ENCODE measurements around the gene GRIN3B. TPM values are rescaled to one million over a fixed set of nuclear protein-coding genes. Genes with fewer than 3 reads are reported as not detected.
"Not testable (repeated sequence)": the region's sequence is repeated elsewhere in the genome, so short reads cannot be mapped to it uniquely, and the experiment has no call there.

GRIN3B gene
- total RNA-seq, 2 donors from 2014 or later = 0.26 TPM; not detected in 1

DNA sequence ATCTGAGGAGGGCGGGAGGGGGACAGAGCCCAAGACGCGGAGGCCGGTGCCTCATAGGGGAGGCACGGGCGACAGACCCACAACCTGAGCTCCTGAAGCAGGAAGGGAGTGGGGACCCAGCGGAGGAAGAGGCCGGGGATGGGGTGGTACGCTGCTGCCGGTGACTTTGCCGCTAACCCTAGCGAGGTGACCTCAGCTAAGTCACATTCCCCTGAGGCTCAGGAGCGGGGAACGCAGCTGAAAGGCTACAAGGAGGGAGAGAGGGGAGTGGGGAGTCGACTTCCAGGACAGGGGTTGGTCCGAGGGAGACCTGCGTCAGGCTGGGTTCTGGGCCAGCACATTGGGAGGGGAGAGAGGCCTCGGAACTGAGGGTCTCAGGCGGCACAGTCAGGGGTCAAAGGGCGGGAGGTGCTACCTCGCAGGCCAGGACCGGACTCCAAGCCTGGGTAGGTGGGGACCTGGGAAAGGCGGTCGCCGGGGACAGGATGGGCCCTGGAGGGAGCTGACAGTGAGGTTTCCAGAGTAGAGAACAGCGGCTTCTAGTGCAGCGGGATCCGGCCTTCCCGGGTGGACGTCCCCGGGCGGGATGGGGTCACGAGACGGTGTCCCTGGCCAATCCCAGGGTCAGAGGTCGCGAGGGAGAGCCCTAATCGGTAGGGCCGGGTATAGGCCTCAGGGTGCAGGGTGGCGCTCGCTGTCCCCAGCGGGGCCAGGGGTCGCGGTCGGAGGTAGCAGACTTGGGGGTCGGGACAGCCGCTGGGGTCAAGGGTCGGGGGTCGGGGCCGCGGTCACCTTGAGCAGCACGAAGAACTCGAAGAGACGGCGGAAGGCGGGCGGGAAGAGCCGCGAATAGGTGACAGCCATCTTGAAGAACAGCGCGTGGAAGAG is 20.0 kb downstream of the GRIN3B start:
- ATAC-seq = no peak
- intact Hi-C loops (cut with DNase I) = no loop called here
- Histone ChIP-seq H3K4me1 (peaks cover 62% of the 10 kb centered on the region), H3K9me3 (no peaks in the 10 kb centered on the region), H3K4me3 (peak overlapping the region; percentile 63 to 77), H3K27me3 (no peaks in the 10 kb centered on the region), H3K27ac (peak overlapping the region; percentile 81 to 97 (median 92)), H3K36me3 (replicated peaks in 1 of 2; ENCODE audit: insufficient read depth in 1 of 2, low read depth in 2 of 2) (no peaks in the 10 kb centered on the region)
- TF ChIP-seq, protein P1, sequence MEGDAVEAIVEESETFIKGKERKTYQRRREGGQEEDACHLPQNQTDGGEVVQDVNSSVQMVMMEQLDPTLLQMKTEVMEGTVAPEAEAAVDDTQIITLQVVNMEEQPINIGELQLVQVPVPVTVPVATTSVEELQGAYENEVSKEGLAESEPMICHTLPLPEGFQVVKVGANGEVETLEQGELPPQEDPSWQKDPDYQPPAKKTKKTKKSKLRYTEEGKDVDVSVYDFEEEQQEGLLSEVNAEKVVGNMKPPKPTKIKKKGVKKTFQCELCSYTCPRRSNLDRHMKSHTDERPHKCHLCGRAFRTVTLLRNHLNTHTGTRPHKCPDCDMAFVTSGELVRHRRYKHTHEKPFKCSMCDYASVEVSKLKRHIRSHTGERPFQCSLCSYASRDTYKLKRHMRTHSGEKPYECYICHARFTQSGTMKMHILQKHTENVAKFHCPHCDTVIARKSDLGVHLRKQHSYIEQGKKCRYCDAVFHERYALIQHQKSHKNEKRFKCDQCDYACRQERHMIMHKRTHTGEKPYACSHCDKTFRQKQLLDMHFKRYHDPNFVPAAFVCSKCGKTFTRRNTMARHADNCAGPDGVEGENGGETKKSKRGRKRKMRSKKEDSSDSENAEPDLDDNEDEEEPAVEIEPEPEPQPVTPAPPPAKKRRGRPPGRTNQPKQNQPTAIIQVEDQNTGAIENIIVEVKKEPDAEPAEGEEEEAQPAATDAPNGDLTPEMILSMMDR (IDR thresholded peaks at IDR 0.05) = no peak
- no peak for TF ChIP-seq POLR2A (IDR thresholded peaks at IDR 0.05)
- 0 to 1% methylated on average over 21 to 60 of the region's 60 CpGs for WGBS, 2 donors
- DNase-seq = peak in 2 of 4 donors; percentile 31 to 42

DNA sequence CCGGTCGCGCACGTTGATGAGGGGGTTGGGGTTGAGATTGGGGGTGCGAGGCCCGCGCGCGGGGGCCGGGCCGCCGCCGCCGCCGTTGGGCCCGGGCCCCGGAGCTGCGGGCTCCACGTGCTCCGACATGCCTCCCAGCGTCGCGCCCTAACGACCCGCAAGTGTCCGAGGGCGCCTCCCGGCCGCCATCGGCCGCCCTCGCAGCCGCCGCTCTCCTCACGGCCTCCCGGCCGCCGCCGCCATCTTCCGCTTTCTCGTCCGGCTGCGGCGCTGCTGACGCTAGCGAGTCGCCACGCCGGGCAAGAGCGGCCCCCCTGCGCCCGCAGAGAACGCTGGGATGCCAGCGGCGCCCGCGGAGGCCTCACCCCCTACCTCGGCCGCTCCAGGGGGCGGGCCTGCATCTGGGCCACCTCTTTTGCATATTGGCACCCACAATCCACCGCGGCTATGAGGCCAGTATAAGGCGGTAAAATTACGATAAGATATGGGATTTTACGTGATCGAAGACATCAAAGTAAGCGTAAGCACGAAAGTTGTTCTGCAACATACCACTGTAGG is 20.7 kb downstream of the GRIN3B start, which contains the start of gene TMEM259:
TSS of gene TMEM259 (minus strand) at position 256 of the 558 bp plus-strand sequence. CDS start at position 129, 127 bp downstream.
- intact Hi-C loops (cut with DNase I) = no loop called here
- Histone ChIP-seq H3K4me1 (peaks cover 57% of the 10 kb centered on the region), H3K36me3 (replicated peaks in 1 of 2; ENCODE audit: insufficient read depth in 1 of 2, low read depth in 2 of 2) (no peaks in the 10 kb centered on the region), H3K27ac (peak within 1 kb of the TSS; percentile 81 to 97 (median 92)), H3K9me3 (no peaks in the 10 kb centered on the region), H3K27me3 (no peaks in the 10 kb centered on the region), H3K4me3 (peak within 1 kb of the TSS; percentile 63 to 77)
- TF ChIP-seq POLR2A (IDR thresholded peaks at IDR 0.05) = peak in 1 of 3 donors; percentile 79
- TF ChIP-seq, protein P1 (IDR thresholded peaks at IDR 0.05) = peak in 1 of 7 experiments; percentile 20
- DNase-seq (peak; percentile 98 to 99 (median 98)), ATAC-seq (peak; percentile 91)
- 0 to 1% methylated on average over 18 to 68 of the region's 68 CpGs for WGBS, 2 donors

DNA sequence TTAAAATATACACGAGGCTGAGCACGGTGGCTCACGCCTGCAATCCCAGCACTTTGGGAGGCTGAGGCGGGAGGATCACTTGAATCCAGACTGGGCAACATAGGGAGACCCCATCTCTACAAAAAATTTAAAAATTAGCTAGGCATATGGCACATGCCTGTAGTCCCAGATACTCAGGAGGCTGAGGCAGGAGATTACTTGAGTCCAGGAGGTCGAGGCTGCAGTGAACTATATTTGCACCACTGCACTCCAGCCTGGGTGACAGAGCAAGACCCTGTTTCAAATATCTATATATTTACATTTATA is 23.6 kb downstream of the GRIN3B start:
- intact Hi-C loops (cut with DNase I); H3K4me3 ChIP-seq; ATAC-seq; DNase-seq; H3K27me3 ChIP-seq; H3K36me3 ChIP-seq (replicated peaks in 1 of 2; ENCODE audit: insufficient read depth in 1 of 2, low read depth in 2 of 2); H3K9me3 ChIP-seq; H3K27ac ChIP-seq: not testable (repeated sequence)
- 72 to 86% methylated on average over 5 of the region's 5 CpGs for WGBS, 2 donors
- peaks cover 49% of the 10 kb centered on the region for H3K4me1 ChIP-seq

DNA sequence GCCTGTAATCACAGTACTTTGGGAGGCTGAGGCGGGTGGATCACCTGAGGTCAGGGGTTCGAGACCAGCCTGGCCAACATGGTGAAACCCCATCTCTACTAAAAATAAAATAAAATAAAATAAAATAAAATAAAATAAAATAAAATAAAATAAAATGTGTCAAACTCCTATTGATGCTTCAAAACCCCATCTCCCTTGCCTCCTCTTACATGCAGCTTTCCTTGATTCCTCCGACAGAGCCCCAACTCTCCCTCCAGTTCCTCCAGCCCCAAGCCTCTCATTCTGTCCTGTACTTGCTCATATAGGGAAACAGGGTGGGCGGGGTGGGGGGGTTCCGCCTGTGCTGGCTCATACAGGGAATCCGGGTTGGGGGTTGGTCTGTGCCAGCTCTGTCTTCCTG is 24.9 kb downstream of the GRIN3B start:
- H3K27me3 ChIP-seq; DNase-seq; ATAC-seq; H3K4me3 ChIP-seq; intact Hi-C loops (cut with DNase I); H3K27ac ChIP-seq; H3K9me3 ChIP-seq; H3K36me3 ChIP-seq (replicated peaks in 1 of 2; ENCODE audit: insufficient read depth in 1 of 2, low read depth in 2 of 2): not testable (repeated sequence)
- peaks cover 45% of the 10 kb centered on the region for H3K4me1 ChIP-seq
- WGBS, 2 donors = 73 to 79% methylated on average over 6 of the region's 6 CpGs

DNA sequence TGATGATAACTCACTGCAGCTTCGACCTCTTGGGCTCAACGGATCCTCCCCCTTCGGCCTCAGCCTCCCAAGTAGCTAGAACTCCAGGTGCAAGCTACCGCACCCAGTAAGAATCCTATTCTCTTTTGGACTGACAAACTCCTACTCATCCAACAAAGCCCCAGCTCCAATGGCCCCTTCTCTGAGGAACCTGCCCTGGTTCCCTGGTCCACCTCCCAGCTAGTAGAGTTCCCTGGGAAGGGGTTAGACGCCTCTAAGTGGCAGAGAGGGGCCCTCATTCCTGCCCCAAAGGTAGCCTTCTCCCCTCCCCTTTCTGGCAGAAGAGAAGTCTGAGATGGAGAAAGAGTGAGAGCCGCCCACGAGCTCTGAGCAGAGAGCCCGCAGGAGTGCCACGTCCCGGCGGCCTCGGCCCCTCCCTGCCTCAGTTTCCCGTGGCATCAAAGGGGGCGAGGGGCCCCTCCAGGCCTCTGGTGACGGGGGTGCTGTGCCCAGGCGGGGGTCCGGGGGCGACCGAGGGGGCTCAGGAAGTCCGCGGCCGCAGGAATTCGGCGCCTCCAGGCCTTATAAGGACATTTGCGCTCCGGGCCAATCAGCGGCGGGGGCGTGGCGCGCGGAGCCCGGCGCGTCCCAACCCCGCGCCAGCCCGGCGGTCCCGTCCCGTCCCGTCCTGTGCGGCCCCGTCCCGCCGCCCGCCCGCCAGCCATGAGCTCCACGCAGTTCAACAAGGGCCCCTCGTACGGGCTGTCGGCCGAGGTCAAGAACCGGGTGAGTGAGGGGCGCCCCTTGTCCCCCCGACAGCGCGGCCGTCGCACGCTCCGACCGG is 26.0 kb downstream of the GRIN3B start, which contains the start of gene CNN2:
TSS of gene CNN2 (plus strand) at position 649 of the 823 bp plus-strand sequence. CDS start at position 703, 54 bp downstream.
- Histone ChIP-seq H3K9me3 (no peaks in the 10 kb centered on the region), H3K4me3 (peak within 1 kb of the TSS; percentile 49 to 78), H3K4me1 (peaks cover 44% of the 10 kb centered on the region), H3K27ac (peak within 1 kb of the TSS; percentile 83 to 94 (median 90)), H3K27me3 (no peaks in the 10 kb centered on the region), H3K36me3 (replicated peaks in 1 of 2; ENCODE audit: insufficient read depth in 1 of 2, low read depth in 2 of 2) (no peaks in the 10 kb centered on the region)
- TF ChIP-seq, protein P1 (IDR thresholded peaks at IDR 0.05) = no peak
- TF ChIP-seq POLR2A (IDR thresholded peaks at IDR 0.05) = peak; percentile 70 to 91 (median 74)
- ATAC-seq (peak; percentile 68), DNase-seq (peak; percentile 81 to 90 (median 84))
- intact Hi-C loops (cut with DNase I) = no loop called here
- 5 to 63% methylated on average over 5 to 56 of the region's 63 CpGs for WGBS, 2 donors
